ENCODE results near the gene MTHFD1L.
"Not testable (repeated sequence)": the region's sequence is repeated elsewhere in the genome, so short reads cannot be mapped to it uniquely, and the experiment has no call there.

MTHFD1L gene

GRCh38 chr6:151075930-151076555 is 210.5 kb downstream of the MTHFD1L start:
- H3K4me3 ChIP-seq (ENCODE audit: low read depth in 1 of 5, low read length in 5 of 5): no peak overlapping the region
- no peak overlapping the region for H3K27ac ChIP-seq (ENCODE audit: low read depth, low read length)
- H3K9me3 ChIP-seq (ENCODE audit: control insufficient read depth in 5 of 5, low read length in 5 of 5): peaks cover 0 to 7% (median 4%) of the 10 kb centered on the region in 5 donors
- H3K9ac ChIP-seq (ENCODE audit: low read length in 5 of 5): no peak overlapping the region
- no peaks in the 10 kb centered on the region for H3K36me3 ChIP-seq (ENCODE audit: control insufficient read depth in 5 of 5, insufficient read depth in 5 of 5, low read length in 5 of 5)
- peaks cover 0 to 11% (median 8%) of the 10 kb centered on the region in 5 donors for H3K4me1 ChIP-seq (ENCODE audit: control insufficient read depth in 5 of 5, insufficient read depth in 5 of 5, low read length in 5 of 5)
- H3K27me3 ChIP-seq (ENCODE audit: control insufficient read depth in 5 of 5, insufficient read depth in 4 of 5, low read length in 5 of 5): no peaks in the 10 kb centered on the region

GRCh38 chr6:151078655-151079054 is 213.2 kb downstream of the MTHFD1L start:
- H3K9ac ChIP-seq (ENCODE audit: low read length in 5 of 5): no peak overlapping the region
- H3K4me1 ChIP-seq (ENCODE audit: control insufficient read depth in 5 of 5, insufficient read depth in 5 of 5, low read length in 5 of 5): peaks cover 0 to 2% (median under 1%) of the 10 kb centered on the region in 5 donors
- H3K4me3 ChIP-seq (ENCODE audit: low read depth in 1 of 5, low read length in 5 of 5): no peak overlapping the region
- H3K27me3 ChIP-seq (ENCODE audit: control insufficient read depth in 5 of 5, insufficient read depth in 4 of 5, low read length in 5 of 5): no peaks in the 10 kb centered on the region
- no peaks in the 10 kb centered on the region for H3K36me3 ChIP-seq (ENCODE audit: control insufficient read depth in 5 of 5, insufficient read depth in 5 of 5, low read length in 5 of 5)
- no peak overlapping the region for H3K27ac ChIP-seq (ENCODE audit: low read depth, low read length)
- peaks cover 0 to 7% (median 4%) of the 10 kb centered on the region in 5 donors for H3K9me3 ChIP-seq (ENCODE audit: control insufficient read depth in 5 of 5, low read length in 5 of 5)

GRCh38 chr6:151081656-151082055 is 216.2 kb downstream of the MTHFD1L start:
- Histone ChIP-seq H3K27me3 (ENCODE audit: control insufficient read depth in 5 of 5, insufficient read depth in 4 of 5, low read length in 5 of 5) (no peaks in the 10 kb centered on the region), H3K27ac (ENCODE audit: low read depth, low read length) (no peak overlapping the region), H3K4me1 (ENCODE audit: control insufficient read depth in 5 of 5, insufficient read depth in 5 of 5, low read length in 5 of 5) (peaks cover 0 to 2% (median 0%) of the 10 kb centered on the region in 5 donors), H3K9me3 (ENCODE audit: control insufficient read depth in 5 of 5, low read length in 5 of 5) (no peaks in the 10 kb centered on the region), H3K4me3 (ENCODE audit: low read depth in 1 of 5, low read length in 5 of 5) (no peak overlapping the region), H3K36me3 (ENCODE audit: control insufficient read depth in 5 of 5, insufficient read depth in 5 of 5, low read length in 5 of 5) (no peaks in the 10 kb centered on the region), H3K9ac (ENCODE audit: low read length in 5 of 5) (no peak overlapping the region)

GRCh38 chr6:151082079-151082478 is 216.6 kb downstream of the MTHFD1L start:
- H3K36me3 ChIP-seq (ENCODE audit: control insufficient read depth in 5 of 5, insufficient read depth in 5 of 5, low read length in 5 of 5): no peaks in the 10 kb centered on the region
- no peak overlapping the region for H3K9ac ChIP-seq (ENCODE audit: low read length in 5 of 5)
- H3K4me3 ChIP-seq (ENCODE audit: low read depth in 1 of 5, low read length in 5 of 5): no peak overlapping the region
- no peaks in the 10 kb centered on the region for H3K27me3 ChIP-seq (ENCODE audit: control insufficient read depth in 5 of 5, insufficient read depth in 4 of 5, low read length in 5 of 5)
- no peaks in the 10 kb centered on the region for H3K9me3 ChIP-seq (ENCODE audit: control insufficient read depth in 5 of 5, low read length in 5 of 5)
- peaks cover 0 to 2% (median 0%) of the 10 kb centered on the region in 5 donors for H3K4me1 ChIP-seq (ENCODE audit: control insufficient read depth in 5 of 5, insufficient read depth in 5 of 5, low read length in 5 of 5)
- no peak overlapping the region for H3K27ac ChIP-seq (ENCODE audit: low read depth, low read length)

GRCh38 chr6:151084275-151084674 is 218.8 kb downstream of the MTHFD1L start:
- H3K27ac ChIP-seq (ENCODE audit: low read depth, low read length): no peak overlapping the region
- peaks cover 4 to 17% (median 14%) of the 10 kb centered on the region in 5 donors for H3K4me1 ChIP-seq (ENCODE audit: control insufficient read depth in 5 of 5, insufficient read depth in 5 of 5, low read length in 5 of 5)
- no peak overlapping the region for H3K4me3 ChIP-seq (ENCODE audit: low read depth in 1 of 5, low read length in 5 of 5)
- H3K36me3 ChIP-seq (ENCODE audit: control insufficient read depth in 5 of 5, insufficient read depth in 5 of 5, low read length in 5 of 5): no peaks in the 10 kb centered on the region
- H3K9me3 ChIP-seq (ENCODE audit: control insufficient read depth in 5 of 5, low read length in 5 of 5): no peaks in the 10 kb centered on the region
- no peak overlapping the region for H3K9ac ChIP-seq (ENCODE audit: low read length in 5 of 5)
- H3K27me3 ChIP-seq (ENCODE audit: control insufficient read depth in 5 of 5, insufficient read depth in 4 of 5, low read length in 5 of 5): no peaks in the 10 kb centered on the region

GRCh38 chr6:151087055-151087454 is 221.6 kb downstream of the MTHFD1L start:
- not testable (repeated sequence) for H3K4me3 ChIP-seq (ENCODE audit: low read depth in 1 of 5, low read length in 5 of 5); H3K9ac ChIP-seq (ENCODE audit: low read length in 5 of 5); H3K36me3 ChIP-seq (ENCODE audit: control insufficient read depth in 5 of 5, insufficient read depth in 5 of 5, low read length in 5 of 5); H3K9me3 ChIP-seq (ENCODE audit: control insufficient read depth in 5 of 5, low read length in 5 of 5); H3K27me3 ChIP-seq (ENCODE audit: control insufficient read depth in 5 of 5, insufficient read depth in 4 of 5, low read length in 5 of 5)
- peaks cover 5 to 26% (median 19%) of the 10 kb centered on the region in 5 donors for H3K4me1 ChIP-seq (ENCODE audit: control insufficient read depth in 5 of 5, insufficient read depth in 5 of 5, low read length in 5 of 5)
- peak overlapping the region; percentile 39 for H3K27ac ChIP-seq (ENCODE audit: low read depth, low read length)

GRCh38 chr6:151087861-151088598 is 222.5 kb downstream of the MTHFD1L start:
- no peaks in the 10 kb centered on the region for H3K36me3 ChIP-seq (ENCODE audit: control insufficient read depth in 5 of 5, insufficient read depth in 5 of 5, low read length in 5 of 5)
- peak overlapping the region; percentile 39 for H3K27ac ChIP-seq (ENCODE audit: low read depth, low read length)
- no peaks in the 10 kb centered on the region for H3K9me3 ChIP-seq (ENCODE audit: control insufficient read depth in 5 of 5, low read length in 5 of 5)
- H3K4me1 ChIP-seq (ENCODE audit: control insufficient read depth in 5 of 5, insufficient read depth in 5 of 5, low read length in 5 of 5): peaks cover 7 to 26% (median 23%) of the 10 kb centered on the region in 5 donors
- no peaks in the 10 kb centered on the region for H3K27me3 ChIP-seq (ENCODE audit: control insufficient read depth in 5 of 5, insufficient read depth in 4 of 5, low read length in 5 of 5)
- H3K4me3 ChIP-seq (ENCODE audit: low read depth in 1 of 5, low read length in 5 of 5): no peak overlapping the region
- no peak overlapping the region for H3K9ac ChIP-seq (ENCODE audit: low read length in 5 of 5)

- Histone ChIP-seq H3K27me3 (ENCODE audit: control insufficient read depth in 5 of 5, insufficient read depth in 4 of 5, low read length in 5 of 5) (no peaks in the 10 kb centered on the region), H3K4me1 (ENCODE audit: control insufficient read depth in 5 of 5, insufficient read depth in 5 of 5, low read length in 5 of 5) (peaks cover 7 to 27% (median 23%) of the 10 kb centered on the region in 5 donors), H3K9ac (ENCODE audit: low read length in 5 of 5) (no peak overlapping the region), H3K36me3 (ENCODE audit: control insufficient read depth in 5 of 5, insufficient read depth in 5 of 5, low read length in 5 of 5) (no peaks in the 10 kb centered on the region), H3K27ac (ENCODE audit: low read depth, low read length) (peak overlapping the region; percentile 39), H3K9me3 (ENCODE audit: control insufficient read depth in 5 of 5, low read length in 5 of 5) (no peaks in the 10 kb centered on the region), H3K4me3 (ENCODE audit: low read depth in 1 of 5, low read length in 5 of 5) (no peak overlapping the region)
Measured at GRCh38 chr6:151088599-151088935, 223.1 kb downstream of the MTHFD1L start.

- Histone ChIP-seq H3K4me3 (ENCODE audit: low read depth in 1 of 5, low read length in 5 of 5) (no peak overlapping the region), H3K9me3 (ENCODE audit: control insufficient read depth in 5 of 5, low read length in 5 of 5) (no peaks in the 10 kb centered on the region), H3K27ac (ENCODE audit: low read depth, low read length) (peak overlapping the region; percentile 39), H3K36me3 (ENCODE audit: control insufficient read depth in 5 of 5, insufficient read depth in 5 of 5, low read length in 5 of 5) (no peaks in the 10 kb centered on the region), H3K9ac (ENCODE audit: low read length in 5 of 5) (no peak overlapping the region), H3K27me3 (ENCODE audit: control insufficient read depth in 5 of 5, insufficient read depth in 4 of 5, low read length in 5 of 5) (no peaks in the 10 kb centered on the region), H3K4me1 (ENCODE audit: control insufficient read depth in 5 of 5, insufficient read depth in 5 of 5, low read length in 5 of 5) (peaks cover 7 to 30% (median 23%) of the 10 kb centered on the region in 5 donors)
Measured at GRCh38 chr6:151088963-151089362, 223.5 kb downstream of the MTHFD1L start.

- Histone ChIP-seq H3K4me1 (ENCODE audit: control insufficient read depth in 5 of 5, insufficient read depth in 5 of 5, low read length in 5 of 5) (peaks cover 7 to 35% (median 23%) of the 10 kb centered on the region in 5 donors), H3K9me3 (ENCODE audit: control insufficient read depth in 5 of 5, low read length in 5 of 5) (no peaks in the 10 kb centered on the region), H3K4me3 (ENCODE audit: low read depth in 1 of 5, low read length in 5 of 5) (no peak overlapping the region), H3K9ac (ENCODE audit: low read length in 5 of 5) (no peak overlapping the region), H3K36me3 (ENCODE audit: control insufficient read depth in 5 of 5, insufficient read depth in 5 of 5, low read length in 5 of 5) (no peaks in the 10 kb centered on the region), H3K27me3 (ENCODE audit: control insufficient read depth in 5 of 5, insufficient read depth in 4 of 5, low read length in 5 of 5) (no peaks in the 10 kb centered on the region), H3K27ac (ENCODE audit: low read depth, low read length) (no peak overlapping the region)
Measured at GRCh38 chr6:151089978-151090377, 224.5 kb downstream of the MTHFD1L start.

Measured in subcutaneous abdominal adipose tissue (tissue), 5 donors.